Measurements from ENCODE around the gene SMC1B. TPM values are rescaled to one million over a fixed set of nuclear protein-coding genes. Genes with fewer than 3 reads are reported as not detected.

Gene SMC1B
- total and polyA plus RNA-seq, 2 of the 8 experiments (the other 6 are each of a cell fraction or from before 2014, with no cell fraction given): 0.02 TPM; not detected in 1

- TF ChIP-seq CHD7 (IDR thresholded peaks at IDR 0.05; ENCODE audit: insufficient replicate concordance, low read length): no peak
- TF ChIP-seq POLR2A (IDR thresholded peaks at IDR 0.05; ENCODE audit: control extremely low read depth in 1 of 2, low read depth in 2 of 2, low read length in 2 of 2): no peak
- TF ChIP-seq TBP (IDR thresholded peaks at IDR 0.05; ENCODE audit: low read depth, low read length): no peak
- TF ChIP-seq MAFK (IDR thresholded peaks at IDR 0.05; ENCODE audit: low read depth, low read length): no peak
- TF ChIP-seq RNF2 (IDR thresholded peaks at IDR 0.05; ENCODE audit: borderline replicate concordance, low read depth, low read length, missing control alignments, poor library complexity, severe bottlenecking): no peak
- TF ChIP-seq USF2 (IDR thresholded peaks at IDR 0.05; ENCODE audit: low read length): no peak
- no peak for TF ChIP-seq E2F6 (IDR thresholded peaks at IDR 0.05)
- no peak for TF ChIP-seq RFX5 (IDR thresholded peaks at IDR 0.05; ENCODE audit: borderline replicate concordance, low read depth, low read length)
- TF ChIP-seq KDM1A (IDR thresholded peaks at IDR 0.05; ENCODE audit: borderline replicate concordance, low read length): no peak
- TF ChIP-seq CBX8 (IDR thresholded peaks at IDR 0.05; ENCODE audit: borderline replicate concordance, low read depth, low read length): no peak
These were observed 32.1 kb downstream of the SMC1B start (continued) for GRCh38 chr22:45381348-45381747.
